ENCODE measurements around the gene ELOB.
A peak's percentile ranks its signal among the peaks of the same experiment; 100 is the strongest.

The ELOB gene

GRCh38 chr16:2767140-2767731, 9.8 kb downstream of the ELOB start:
- DNase-seq = no peak

GRCh38 chr16:2766430-2767139, 10.5 kb downstream of the ELOB start:
- no peak for DNase-seq

GRCh38 chr16:2765462-2766404, 11.3 kb downstream of the ELOB start:
- DNase-seq = no peak

- no peak for DNase-seq
Measured at GRCh38 chr16:2764718-2765117, 12.4 kb downstream of the ELOB start.

GRCh38 chr16:2763173-2763572, 13.9 kb downstream of the ELOB start:
- no peak for DNase-seq

GRCh38 chr16:2762711-2763110, 14.4 kb downstream of the ELOB start:
- DNase-seq = no peak

GRCh38 chr16:2761886-2762583, 15.0 kb downstream of the ELOB start:
- DNase-seq = no peak

GRCh38 chr16:2761472-2761871, 15.6 kb downstream of the ELOB start:
- no peak for DNase-seq

- DNase-seq = no peak
Measured at GRCh38 chr16:2757344-2757743, 19.7 kb downstream of the ELOB start.

- DNase-seq = no peak
Measured at GRCh38 chr16:2756288-2757015, 20.6 kb downstream of the ELOB start.

- DNase-seq = no peak
Measured at GRCh38 chr16:2755158-2755557, 21.9 kb downstream of the ELOB start.

- no peak for DNase-seq
Measured at GRCh38 chr16:2753733-2754020, 23.4 kb downstream of the ELOB start.

GRCh38 chr16:2752850-2753732, 24.0 kb downstream of the ELOB start:
- DNase-seq = peak; percentile 85

GRCh38 chr16:2752035-2752849, 24.8 kb downstream of the ELOB start, which contains the start of gene SRRM2:
TSS of gene SRRM2 (plus strand) at chr16:2752638. CDS start at chr16:2756365, 3,727 bp downstream.
- peak; percentile 98 for DNase-seq

- DNase-seq = no peak
Measured at GRCh38 chr16:2751577-2752034, 25.5 kb downstream of the ELOB start.

GRCh38 chr16:2749936-2750335, 27.1 kb downstream of the ELOB start:
- no peak for DNase-seq

GRCh38 chr16:2749476-2749875, 27.6 kb downstream of the ELOB start:
- DNase-seq = no peak

- DNase-seq = no peak
Measured at GRCh38 chr16:2748757-2749455, 28.2 kb downstream of the ELOB start.

- DNase-seq = no peak
Measured at GRCh38 chr16:2745961-2746360, 31.1 kb downstream of the ELOB start.

Data from suppressor macrophage treated with lipopolysaccharide for 4 hours (primary cell).